NCI-H774 (cell line): ENCODE measurements around the gene EML2.
"Not testable (repeated sequence)": the region's sequence is repeated elsewhere in the genome, so short reads cannot be mapped to it uniquely, and the experiment has no call there.

Source experiments
- DNase-seq: peaks from one replicate; lab custom pipeline; 2025; lab: John Stamatoyannopoulos, UW

EML2 gene

DNA sequence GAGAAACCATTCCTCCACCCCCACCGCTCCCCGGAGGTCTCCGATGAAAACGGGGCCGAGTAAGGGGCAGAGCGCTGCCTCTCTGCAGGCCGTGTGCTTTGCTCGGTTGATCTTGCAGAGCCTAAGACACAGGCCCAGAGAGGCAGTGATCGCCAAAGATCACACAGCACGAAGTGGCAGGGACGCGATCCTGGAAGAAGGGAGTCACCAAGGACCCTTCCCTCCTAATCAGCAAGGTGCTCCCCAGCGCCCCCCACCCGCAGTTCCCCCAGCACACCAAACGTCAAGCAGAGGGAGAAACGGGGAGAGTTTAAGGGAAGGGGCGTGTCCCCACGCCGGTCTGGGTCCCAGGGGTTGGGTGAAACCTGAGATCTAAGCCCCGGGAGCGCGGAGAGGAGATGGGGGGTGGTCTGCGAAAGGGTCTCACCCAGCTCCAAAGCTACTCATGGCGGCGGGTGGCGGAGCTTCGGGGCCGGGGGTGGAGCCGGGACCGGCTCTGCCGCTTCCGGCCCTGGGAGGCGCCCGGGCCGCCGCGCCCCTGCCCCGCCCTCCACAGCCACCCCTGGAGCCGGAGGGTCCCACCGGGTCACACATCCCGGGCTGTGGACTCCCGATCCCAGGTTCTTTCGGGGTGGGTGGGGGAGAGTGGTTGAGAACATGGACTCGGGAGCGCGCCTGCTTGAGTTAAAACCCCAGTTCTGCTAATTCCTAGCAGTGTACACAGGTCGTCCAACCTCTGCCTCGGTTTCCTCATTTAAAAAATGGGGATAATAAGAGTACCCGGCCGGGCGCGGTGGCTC, at the start of gene EML2:
Gene EML2, minus strand, starts transcription at position 468 of the 800 bp plus-strand sequence. Its CDS starts 21 bp downstream, at position 447.
- DNase-seq: peak; percentile 21

- no peak for DNase-seq
Observed at GRCh38 chr19:45687599-45687998, 48.4 kb upstream of the EML2 start.

- DNase-seq: not testable (repeated sequence)
Observed at GRCh38 chr19:45685045-45685444, 45.8 kb upstream of the EML2 start.

GRCh38 chr19:45682908-45683307, 43.7 kb upstream of the EML2 start:
- DNase-seq: no peak

DNA sequence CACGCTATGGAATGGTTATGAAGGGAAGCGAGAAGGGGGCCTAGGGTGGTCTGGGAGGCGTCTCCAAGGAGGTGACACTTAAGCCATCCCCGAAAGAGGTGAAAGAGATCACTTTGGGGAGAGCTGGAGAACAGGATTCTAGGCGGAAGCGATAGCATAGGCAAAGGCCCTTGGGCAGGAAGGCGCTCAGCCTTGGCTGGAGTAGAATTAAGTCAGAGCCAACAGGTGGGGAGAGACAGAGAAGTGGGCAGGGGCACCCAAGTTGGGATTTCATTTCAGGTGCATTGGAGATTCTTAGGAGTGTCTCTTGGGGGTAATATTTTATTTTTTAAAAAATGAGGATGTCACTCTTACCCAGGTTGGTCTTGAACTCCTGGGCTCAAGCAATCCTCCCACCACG, 42.9 kb upstream of the EML2 start:
- DNase-seq: no peak

DNA sequence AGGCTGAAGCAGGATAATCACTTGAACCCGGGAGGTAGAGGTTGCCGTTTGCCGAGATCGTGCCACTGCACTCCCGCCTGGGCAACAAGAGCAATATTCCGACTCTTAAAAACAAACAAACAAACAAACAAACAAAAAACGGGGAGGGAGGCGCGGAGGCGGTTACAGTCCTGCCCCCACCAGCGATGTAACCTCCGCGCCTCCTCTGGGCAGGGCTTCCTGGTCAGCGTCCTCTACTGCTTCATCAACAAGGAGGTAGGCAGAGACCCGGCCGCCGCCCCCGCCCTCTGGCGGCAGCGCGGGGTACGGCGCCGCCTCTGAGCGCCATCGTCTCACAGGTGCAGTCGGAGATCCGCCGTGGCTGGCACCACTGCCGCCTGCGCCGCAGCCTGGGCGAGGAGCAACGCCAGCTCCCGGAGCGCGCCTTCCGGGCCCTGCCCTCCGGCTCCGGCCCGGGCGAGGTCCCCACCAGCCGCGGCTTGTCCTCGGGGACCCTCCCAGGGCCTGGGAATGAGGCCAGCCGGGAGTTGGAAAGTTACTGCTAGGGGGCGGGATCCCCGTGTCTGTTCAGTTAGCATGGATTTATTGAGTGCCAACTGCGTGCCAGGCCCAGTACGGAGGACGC, 42.3 kb upstream of the EML2 start:
- peak; percentile 81 for DNase-seq

- peak; percentile 94 for DNase-seq
Observed at GRCh38 chr19:45677351-45678230, 38.4 kb upstream of the EML2 start.

DNA sequence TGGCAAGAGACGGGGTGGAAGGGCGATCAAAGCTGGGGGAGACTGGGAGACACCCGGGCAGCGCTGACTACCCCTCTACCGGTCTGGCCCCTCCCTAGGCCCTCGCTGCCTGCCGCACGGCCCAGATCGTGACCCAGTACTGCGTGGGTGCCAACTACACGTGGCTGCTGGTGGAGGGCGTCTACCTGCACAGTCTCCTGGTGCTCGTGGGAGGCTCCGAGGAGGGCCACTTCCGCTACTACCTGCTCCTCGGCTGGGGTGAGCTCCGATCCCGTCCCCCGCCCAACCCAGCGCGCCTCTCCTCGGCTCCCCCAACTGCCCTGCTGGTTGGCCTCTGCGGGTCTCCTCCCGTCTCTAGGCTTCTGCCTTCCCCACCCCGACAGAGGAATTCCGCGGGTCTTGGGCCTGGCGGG, 37.7 kb upstream of the EML2 start:
- DNase-seq: no peak

DNA sequence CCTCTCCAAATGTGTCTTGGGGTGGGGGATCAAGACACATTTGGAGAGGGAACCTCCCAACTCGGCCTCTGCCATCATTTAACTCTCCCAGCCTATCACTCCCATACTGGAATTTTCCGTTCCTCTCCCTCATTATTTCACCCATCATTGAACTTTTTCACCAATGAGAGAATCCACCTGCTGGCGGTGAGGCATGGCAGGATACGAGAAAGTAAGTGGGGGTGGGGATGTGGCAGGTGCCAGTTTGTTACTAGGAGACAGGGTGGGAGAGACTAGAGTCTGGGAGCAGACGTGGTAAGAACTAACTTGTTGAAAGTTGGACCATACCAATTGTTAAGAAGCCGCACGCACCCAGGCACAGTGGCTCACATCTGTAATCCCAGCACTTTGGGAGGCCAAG, 35.7 kb upstream of the EML2 start:
- no peak for DNase-seq

DNA sequence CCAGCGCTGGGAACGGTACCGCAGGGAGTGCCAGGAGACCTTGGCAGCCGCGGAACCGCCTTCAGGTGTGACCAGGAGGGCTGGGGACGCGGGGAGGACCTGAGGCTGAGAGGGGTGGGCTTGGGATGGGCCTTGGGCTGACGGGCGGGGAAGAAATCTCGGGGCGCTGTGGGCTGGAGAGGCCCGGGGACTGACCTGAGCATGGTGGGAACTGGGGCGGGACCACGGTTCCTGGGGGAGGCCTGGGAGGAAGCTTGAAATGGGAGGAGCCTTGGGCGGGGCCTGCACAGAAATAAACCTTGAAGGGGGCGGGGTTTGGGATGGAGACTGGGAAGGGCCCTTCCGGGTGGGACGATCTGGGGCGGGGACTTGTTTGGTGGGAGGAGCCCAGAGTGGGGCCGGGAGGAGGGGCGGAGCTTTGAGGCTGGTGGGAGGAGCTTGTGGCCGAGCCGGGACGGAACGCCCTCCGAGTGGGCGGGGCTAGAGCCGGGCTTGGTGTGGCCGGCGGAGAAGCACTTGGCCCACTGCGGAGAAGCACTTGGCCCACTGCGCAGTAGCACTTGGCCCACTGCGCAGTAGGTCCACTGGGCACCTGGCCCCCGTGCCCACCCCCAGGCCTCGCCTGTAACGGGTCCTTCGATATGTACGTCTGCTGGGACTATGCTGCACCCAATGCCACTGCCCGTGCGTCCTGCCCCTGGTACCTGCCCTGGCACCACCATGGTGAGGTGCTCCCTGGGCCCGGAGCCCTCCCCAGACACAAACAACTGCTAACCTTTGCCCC, 31.7 kb upstream of the EML2 start:
- peak; percentile 88 for DNase-seq

DNA sequence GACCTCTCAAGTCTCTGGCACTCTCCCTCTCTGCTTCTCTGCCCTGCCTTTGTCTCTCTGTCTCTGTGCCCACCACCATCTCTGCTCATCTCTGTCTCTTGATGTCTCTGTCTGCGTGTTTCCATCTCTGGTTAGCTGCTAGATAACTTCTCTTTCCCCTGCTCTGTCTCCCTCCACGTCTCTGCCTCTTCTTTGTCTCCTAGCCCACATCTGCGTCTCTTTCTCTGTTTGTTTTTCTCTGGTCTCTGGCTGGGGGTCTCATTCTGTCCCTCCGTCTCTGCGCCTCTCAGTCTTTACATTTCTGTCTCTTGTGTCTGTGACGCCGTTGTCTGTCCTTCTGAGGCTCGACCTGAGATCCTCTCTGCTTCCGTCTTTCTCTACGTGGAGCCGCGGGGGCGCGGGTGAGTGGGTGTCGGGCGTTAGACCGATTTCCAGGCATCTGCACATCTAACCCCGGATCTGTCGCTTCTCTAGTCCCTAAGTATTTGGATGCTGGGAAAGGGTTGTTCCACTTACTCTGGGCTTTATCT, 29.2 kb upstream of the EML2 start:
- DNase-seq: no peak

DNA sequence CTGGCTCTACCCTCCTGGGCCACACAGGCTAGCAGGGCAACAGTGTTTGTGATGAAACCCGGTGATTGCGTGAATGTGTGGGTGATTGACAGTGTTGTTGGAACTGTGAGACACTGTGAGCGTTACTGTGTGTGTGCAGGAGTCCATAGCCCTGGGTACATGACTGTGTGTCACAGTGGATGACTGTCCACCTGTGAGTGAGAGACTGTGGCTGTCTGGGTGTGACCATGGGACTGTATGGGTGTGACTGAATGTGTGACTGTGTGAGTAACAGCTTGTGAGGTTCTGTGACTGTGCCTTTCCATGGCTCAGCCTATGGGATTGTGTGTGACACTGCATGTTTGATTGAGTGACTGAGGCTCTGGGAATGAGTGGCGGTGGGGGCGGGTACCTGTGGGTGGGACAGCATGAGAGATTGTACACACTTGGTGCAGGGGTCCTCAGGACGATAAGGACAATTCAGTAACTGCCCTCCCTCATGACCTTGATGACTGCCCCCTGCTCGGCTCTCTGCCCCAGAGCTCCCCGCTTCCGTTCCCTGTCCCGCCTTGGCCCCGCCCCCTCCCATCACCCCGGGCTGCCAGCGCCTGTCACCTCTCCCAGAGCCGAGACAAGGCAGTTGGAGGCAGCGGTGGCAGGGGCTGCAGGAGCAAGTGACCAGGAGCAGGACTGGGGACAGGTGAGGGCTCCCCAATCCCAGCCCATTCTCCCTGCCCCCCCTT, 28.6 kb upstream of the EML2 start, which contains the start of gene GIPR:
Gene GIPR, plus strand, starts transcription at position 602 of the 722 bp plus-strand sequence. CDS start 1,300 bp downstream, outside the sequence.
- DNase-seq: peak; percentile 58

DNA sequence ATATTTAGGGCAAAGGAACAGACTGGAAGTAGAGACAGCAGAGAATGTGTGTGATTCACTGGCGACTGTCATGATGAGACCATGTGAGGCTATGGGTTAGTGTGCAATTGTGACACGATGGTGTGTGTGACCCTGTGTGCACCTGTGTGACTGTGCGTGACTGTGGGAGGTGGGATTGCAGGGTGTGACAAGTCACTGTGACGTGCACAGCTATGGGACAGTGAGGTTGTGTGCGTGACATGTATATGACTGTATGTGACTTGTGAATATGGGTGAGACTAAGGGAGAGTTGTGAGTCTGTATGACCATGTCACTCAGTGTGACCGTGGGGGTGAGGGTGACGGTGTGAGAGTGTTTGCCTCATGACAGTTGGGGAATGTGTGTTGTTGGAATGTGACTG, 25.4 kb upstream of the EML2 start:
- no peak for DNase-seq

GRCh38 chr19:45663800-45664199, 24.6 kb upstream of the EML2 start:
- no peak for DNase-seq

GRCh38 chr19:45660636-45661035, 21.4 kb upstream of the EML2 start:
- no peak for DNase-seq

DNA sequence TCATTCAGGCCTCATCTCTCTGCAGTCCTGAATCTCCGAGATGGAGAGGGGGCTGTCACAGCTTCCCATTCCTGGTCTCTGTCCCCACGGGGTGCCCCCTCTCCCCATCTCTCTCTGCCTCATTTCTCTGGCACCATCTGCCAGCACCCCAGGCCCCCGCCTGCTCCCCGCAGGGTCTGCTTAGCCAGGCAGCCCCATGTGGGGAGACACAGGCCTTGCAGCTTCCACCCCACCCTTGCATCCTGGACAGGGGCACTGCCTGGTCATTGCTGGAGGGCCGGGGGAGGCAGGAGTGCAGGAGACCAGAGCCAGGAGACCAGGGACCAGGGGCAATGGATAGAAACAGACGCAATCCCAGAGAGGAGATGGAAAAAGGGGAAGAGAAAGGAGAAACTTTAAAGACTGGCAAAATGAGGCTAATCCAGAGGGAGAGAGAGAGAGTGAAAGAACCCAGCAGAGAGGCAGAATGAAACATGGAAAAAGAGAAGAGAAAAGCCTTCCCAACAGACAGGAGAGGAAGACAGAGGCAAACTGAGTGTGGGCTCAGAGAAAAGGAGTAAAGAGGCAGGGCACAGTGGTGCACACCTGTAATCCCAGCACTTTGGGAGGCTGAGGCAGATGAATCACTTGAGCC, 20.0 kb upstream of the EML2 start:
- no peak for DNase-seq

DNA sequence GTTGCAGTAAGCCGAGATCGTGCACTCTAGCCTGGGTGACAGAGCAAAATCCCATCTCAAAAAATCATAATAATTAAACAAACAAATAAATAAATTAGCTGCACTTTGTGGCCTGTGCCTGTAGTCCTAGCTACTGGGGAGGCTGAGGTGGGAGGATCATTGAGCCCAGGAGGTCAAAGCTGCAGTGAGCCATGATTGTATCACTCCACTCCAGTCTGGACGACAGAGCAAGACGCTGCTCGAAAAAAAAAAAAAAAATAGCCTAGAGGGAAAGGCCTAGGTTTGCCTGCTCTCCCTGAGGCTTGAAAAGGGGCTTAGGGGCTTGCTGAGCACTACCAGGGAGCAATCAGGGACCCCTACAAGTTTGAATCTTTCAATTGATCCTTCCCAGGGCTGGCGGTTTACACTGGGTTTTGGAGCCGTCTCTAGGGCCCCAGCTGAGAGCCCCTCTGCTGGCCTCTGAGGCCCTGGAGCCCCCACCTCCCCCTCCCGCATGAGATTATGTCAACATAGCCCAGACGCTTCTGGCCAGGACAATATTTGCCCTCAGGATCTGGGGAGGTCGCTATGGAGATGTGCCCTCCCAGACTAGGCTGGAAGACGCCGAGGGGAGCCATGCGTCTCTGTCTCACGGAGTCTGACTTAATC, 18.4 kb upstream of the EML2 start:
- peak; percentile 48 for DNase-seq

GRCh38 chr19:45655073-45655472, 15.9 kb upstream of the EML2 start:
- no peak for DNase-seq

DNA sequence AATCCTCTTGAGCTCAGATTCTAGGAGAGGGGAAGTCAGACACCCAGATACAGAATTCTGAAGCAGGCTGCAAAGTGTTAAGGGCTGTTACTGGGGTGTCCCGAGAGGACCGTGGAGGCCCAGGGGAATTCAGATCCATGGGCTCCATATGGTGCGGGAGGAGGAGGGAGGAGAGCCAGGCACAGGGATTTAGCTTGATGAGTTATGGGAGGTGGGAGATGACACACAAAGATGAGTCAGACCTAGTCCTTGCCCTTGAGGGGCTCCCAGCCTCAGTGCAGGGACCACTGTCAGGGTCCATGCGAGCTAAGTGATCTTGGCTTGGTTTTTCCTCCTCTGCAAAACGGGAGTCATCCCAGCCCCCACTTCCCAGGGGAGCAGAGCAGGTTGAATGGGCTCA, 14.4 kb upstream of the EML2 start:
- DNase-seq: no peak

- no peak for DNase-seq
Observed at GRCh38 chr19:45650722-45651121, 11.5 kb upstream of the EML2 start.
